Measurements from ENCODE around the gene APOBEC3F. TPM values are rescaled to one million over a fixed set of nuclear protein-coding genes. Genes with fewer than 3 reads are reported as not detected.
"Not testable (repeated sequence)": the region's sequence is repeated elsewhere in the genome, so short reads cannot be mapped to it uniquely, and the experiment has no call there.

APOBEC3F gene
- total RNA-seq, 4 donors from 2014 or later, result 0.98 TPM; not detected in 3

DNA sequence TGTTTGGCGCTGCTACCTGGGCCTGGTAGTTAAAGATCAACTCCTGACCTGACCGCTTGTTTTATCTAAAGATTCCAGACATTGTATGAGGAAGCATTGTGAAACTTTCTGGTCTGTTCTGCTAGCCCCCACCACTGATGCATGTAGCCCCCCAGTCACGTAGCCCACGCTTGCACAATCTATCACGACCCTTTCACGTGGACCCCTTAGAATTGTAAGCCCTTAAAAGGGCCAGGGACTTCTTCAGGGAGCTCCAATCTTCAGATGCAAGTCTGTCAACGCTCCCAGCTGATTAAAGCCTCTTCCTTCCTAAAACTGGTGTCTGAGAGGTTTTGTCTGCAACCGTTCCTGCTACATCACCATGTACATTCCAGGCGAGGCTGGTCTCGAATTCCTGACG lies 15.0 kb downstream of the APOBEC3F start:
- intact Hi-C loops (cut with DNase I; ENCODE audit: low total_unique reads), result no loop called here
- H3K9me3 ChIP-seq, result no peaks in the 10 kb centered on the region
- H3K27me3 ChIP-seq, result peaks cover 0 to 8% (median 0%) of the 10 kb centered on the region in 3 donors
- ATAC-seq (no peak), DNase-seq (no peak)
- in situ Hi-C loops (cut with MboI; ENCODE audit: low sequenced_read_pairs in 4 of 4), result no loop called here
- no peak overlapping the region for H3K4me3 ChIP-seq
- no peak overlapping the region for H3K27ac ChIP-seq
- no peaks in the 10 kb centered on the region for H3K36me3 ChIP-seq
- TF ChIP-seq, protein P1, sequence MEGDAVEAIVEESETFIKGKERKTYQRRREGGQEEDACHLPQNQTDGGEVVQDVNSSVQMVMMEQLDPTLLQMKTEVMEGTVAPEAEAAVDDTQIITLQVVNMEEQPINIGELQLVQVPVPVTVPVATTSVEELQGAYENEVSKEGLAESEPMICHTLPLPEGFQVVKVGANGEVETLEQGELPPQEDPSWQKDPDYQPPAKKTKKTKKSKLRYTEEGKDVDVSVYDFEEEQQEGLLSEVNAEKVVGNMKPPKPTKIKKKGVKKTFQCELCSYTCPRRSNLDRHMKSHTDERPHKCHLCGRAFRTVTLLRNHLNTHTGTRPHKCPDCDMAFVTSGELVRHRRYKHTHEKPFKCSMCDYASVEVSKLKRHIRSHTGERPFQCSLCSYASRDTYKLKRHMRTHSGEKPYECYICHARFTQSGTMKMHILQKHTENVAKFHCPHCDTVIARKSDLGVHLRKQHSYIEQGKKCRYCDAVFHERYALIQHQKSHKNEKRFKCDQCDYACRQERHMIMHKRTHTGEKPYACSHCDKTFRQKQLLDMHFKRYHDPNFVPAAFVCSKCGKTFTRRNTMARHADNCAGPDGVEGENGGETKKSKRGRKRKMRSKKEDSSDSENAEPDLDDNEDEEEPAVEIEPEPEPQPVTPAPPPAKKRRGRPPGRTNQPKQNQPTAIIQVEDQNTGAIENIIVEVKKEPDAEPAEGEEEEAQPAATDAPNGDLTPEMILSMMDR (IDR thresholded peaks at IDR 0.05 in 4 of 5, conservative IDR thresholded peaks at IDR 0.05 in 1 of 5), result no peak
- no peak for TF ChIP-seq POLR2A (IDR thresholded peaks at IDR 0.05)
- no peaks in the 10 kb centered on the region for H3K4me1 ChIP-seq

DNA sequence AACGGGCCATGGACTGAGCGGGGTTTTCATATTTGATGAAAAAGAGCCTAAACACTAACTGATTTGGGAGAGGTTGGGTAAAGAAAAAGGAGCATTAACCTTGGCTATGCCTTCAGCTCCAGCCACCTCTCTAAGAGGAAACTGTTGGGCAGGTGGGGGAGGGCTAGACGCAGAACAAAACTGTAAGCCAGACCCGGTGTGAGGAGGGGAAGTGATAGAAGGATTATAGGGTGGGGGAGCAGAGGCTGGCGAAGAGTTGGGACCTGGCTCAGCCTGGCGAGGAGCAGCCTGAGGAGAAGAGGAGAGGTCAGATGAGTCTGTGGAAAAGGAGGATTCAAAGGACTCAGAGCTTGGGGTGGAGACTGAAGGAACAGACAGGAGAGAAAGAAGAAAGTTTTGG lies 20.6 kb downstream of the APOBEC3F start:
- DNase-seq; H3K36me3 ChIP-seq; H3K4me1 ChIP-seq; ATAC-seq; H3K4me3 ChIP-seq; in situ Hi-C loops (cut with MboI; ENCODE audit: low sequenced_read_pairs in 4 of 4); H3K27ac ChIP-seq; H3K9me3 ChIP-seq: not testable (repeated sequence)
- H3K27me3 ChIP-seq, result peaks cover 0 to 16% (median 0%) of the 10 kb centered on the region in 3 donors
- intact Hi-C loops (cut with DNase I; ENCODE audit: low total_unique reads), result loop anchor here (10.0 kb wide), 1 partner anchor 284 kb away; the partner anchor contains the start of gene SYNGR1

DNA sequence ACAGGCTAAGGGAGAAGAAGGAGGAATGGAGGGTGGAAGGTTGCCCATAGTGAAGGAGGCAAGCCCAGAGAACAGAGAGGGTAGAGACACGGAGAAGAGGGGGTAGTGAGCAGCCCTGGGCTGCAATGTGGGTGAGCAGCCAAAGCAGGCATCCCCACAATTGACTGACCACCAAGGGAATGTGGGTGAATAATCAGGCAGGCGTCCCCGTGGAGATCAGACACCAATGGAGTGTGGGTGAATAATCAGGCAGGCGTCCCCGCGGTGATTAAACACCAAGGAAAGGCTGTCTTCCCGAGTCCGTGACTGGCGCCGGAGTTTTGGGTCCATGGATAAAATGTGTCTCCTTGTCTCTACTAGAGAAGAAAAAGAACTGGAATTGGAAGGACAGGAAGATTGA lies 21.3 kb downstream of the APOBEC3F start:
- H3K4me3 ChIP-seq; in situ Hi-C loops (cut with MboI; ENCODE audit: low sequenced_read_pairs in 4 of 4); H3K27ac ChIP-seq; ATAC-seq; H3K4me1 ChIP-seq; H3K36me3 ChIP-seq; DNase-seq; H3K9me3 ChIP-seq: not testable (repeated sequence)
- intact Hi-C loops (cut with DNase I; ENCODE audit: low total_unique reads), result loop anchor here (10.0 kb wide), 1 partner anchor 283 kb away; the partner anchor contains the start of gene SYNGR1
- H3K27me3 ChIP-seq, result peaks cover 0 to 16% (median 0%) of the 10 kb centered on the region in 3 donors

DNA sequence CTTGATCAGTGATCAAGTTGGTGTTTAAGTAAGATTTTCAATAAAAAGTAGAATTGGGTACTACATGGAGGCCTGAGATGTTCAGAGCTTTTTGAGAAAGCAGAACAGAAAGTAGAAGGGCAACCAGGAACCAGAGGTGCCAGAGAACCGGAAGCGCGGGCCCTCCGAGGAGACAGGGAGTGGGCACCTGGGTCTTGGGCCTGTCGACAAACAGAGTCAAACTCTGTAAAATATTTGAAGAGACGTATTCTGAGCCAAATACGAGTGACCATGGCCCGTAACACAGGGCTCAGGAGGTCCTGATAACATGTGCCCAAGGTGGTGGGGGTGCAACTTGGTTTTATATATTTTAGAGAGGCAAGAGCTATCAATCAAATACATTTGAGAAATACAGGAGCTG lies 23.2 kb downstream of the APOBEC3F start:
- intact Hi-C loops (cut with DNase I; ENCODE audit: low total_unique reads), result loop anchor here (10.0 kb wide), 1 partner anchor 281 kb away; the partner anchor contains the start of gene SYNGR1
- DNase-seq; H3K36me3 ChIP-seq; H3K4me3 ChIP-seq; ATAC-seq; in situ Hi-C loops (cut with MboI; ENCODE audit: low sequenced_read_pairs in 4 of 4); H3K4me1 ChIP-seq; H3K9me3 ChIP-seq; H3K27ac ChIP-seq: not testable (repeated sequence)
- H3K27me3 ChIP-seq, result peaks cover 0 to 16% (median 0%) of the 10 kb centered on the region in 3 donors

DNA sequence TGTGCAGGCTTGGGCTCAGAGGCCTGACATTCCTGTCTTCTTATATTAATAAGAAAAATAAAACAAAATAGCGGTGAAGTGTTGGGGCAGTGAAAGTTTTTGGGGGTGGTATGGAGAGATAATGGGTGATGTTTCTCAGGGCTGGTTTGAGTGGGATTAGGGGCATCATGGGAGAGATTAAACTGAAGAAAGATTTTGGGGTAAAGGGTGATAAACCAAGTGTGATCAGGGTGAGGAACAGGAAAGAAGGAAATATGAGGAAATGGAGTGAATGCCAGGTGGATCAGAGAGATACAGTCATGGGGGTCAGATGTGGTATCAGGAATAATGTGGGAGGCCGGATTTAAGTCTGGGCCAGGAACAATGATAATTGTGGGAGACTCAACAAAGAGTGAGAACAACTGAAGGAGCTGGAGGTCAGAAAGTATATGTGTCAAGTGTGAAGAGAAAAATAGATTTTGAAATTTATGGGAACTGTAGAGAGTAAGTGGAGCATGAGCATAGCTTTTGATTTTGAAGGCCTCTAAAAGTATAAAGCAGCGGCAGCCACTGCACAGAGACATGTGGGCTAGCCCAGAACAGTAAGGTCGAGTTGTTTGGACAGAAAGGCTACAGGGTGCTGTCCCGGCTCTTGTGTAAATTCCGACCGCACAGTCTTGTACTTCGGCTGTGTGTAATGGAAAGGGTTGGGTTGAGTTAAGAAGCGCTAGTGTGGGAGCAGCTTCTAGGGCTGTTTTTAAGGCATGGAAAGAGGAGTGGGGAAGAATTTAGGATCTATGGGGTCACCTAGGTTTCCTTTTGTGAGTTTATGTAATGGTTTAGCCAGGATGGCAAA lies 26.0 kb downstream of the APOBEC3F start:
- H3K4me3 ChIP-seq; H3K27ac ChIP-seq; H3K4me1 ChIP-seq; ATAC-seq; H3K27me3 ChIP-seq; H3K9me3 ChIP-seq; H3K36me3 ChIP-seq; DNase-seq; in situ Hi-C loops (cut with MboI; ENCODE audit: low sequenced_read_pairs in 4 of 4): not testable (repeated sequence)
- intact Hi-C loops (cut with DNase I; ENCODE audit: low total_unique reads), result loop anchor here (10.0 kb wide), 1 partner anchor 278 kb away; the partner anchor contains the start of gene SYNGR1

DNA sequence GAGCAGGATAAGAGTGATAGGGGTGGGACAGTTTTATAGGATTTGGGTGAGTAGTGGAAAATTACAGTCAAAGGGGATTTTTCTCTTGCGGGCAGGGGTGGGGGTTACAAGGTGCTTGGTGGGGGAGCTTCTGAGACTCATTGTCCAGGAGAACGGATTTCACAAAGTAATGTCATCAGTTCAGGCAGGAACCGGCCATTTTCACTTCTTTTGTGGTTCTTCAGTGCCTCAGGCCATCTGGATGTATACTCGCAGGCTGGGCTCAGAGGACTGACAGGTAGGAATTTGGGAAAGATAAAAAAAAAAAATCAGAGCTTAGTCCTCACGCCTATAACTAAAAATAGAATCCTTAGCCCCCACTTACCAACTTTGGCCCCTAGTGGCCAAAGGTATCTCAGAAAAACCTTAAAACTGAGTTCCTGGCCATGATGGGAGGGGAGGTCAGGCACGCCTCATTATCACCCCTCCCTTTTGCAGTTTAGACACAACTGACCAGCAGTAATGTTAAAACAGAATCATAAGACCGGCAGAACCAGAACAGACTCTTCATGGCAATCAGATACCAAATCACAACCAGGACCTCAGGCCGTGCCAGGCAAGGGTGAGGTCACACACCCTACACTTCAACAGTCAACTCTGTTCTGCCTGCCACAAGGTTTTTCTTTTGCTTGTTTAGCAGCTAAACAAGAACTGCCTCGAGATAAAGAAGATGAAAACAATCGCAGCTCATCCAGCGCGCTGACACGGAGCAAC lies 27.5 kb downstream of the APOBEC3F start:
- no peaks in the 10 kb centered on the region for H3K36me3 ChIP-seq
- no peak overlapping the region for H3K4me3 ChIP-seq
- no peak for DNase-seq
- TF ChIP-seq, protein P1 (IDR thresholded peaks at IDR 0.05 in 4 of 5, conservative IDR thresholded peaks at IDR 0.05 in 1 of 5), result no peak
- no peak for TF ChIP-seq POLR2A (IDR thresholded peaks at IDR 0.05)
- intact Hi-C loops (cut with DNase I; ENCODE audit: low total_unique reads) (loop anchor here (10.0 kb wide), 1 partner anchor 277 kb away; the partner anchor contains the start of gene SYNGR1), in situ Hi-C loops (cut with MboI; ENCODE audit: low sequenced_read_pairs in 4 of 4) (no loop called here)
- no peak for ATAC-seq
- no peaks in the 10 kb centered on the region for H3K4me1 ChIP-seq
- H3K9me3 ChIP-seq, result no peaks in the 10 kb centered on the region
- no peak overlapping the region for H3K27ac ChIP-seq
- H3K27me3 ChIP-seq, result no peaks in the 10 kb centered on the region
